GM12878 (cell line): ENCODE results near the gene DLG2.

Experiments
- CBFB ChIP-seq: IDR thresholded peaks from 2 replicates; pipeline ENCODE4 v1.6.1; 2016; ENCODE audit warnings: antibody characterized with exemption, low read depth
- CTCF ChIP-seq, 3 experiments: IDR thresholded peaks in 2 of 3; conservative IDR thresholded peaks in 1 of 3; 2 replicates each; pipeline ENCODE4 v1.5.1; 2011; ENCODE audit warnings: low read depth in 3 of 3, low read length in 3 of 3, mild to moderate bottlenecking in 3 of 3, control low read depth in 2 of 3, moderate library complexity in 2 of 3, inconsistent platforms in 1 of 3, mixed read lengths in 1 of 3; ENCODE audit not compliant: control insufficient read depth in 2 of 3, insufficient read depth in 1 of 3; ENCODE audit errors: extremely low read depth in 1 of 3
- ELK1 ChIP-seq: IDR thresholded peaks from 2 replicates; pipeline ENCODE4 v1.6.1; 2012; ENCODE audit warnings: low read depth, low read length, improper control_type of control experiment
- EP300 ChIP-seq, 2 experiments: fragments of 150-350 bp in 1 of 2; IDR thresholded peaks; 2 replicates each; pipeline ENCODE4 v1.6.1; 2011 to 2012; ENCODE audit warnings: low read depth in 2 of 2, low read length in 2 of 2, borderline replicate concordance in 1 of 2, improper control_type of control experiment in 1 of 2, inconsistent platforms in 1 of 2; ENCODE audit not compliant: control insufficient read depth in 1 of 2
- ESRRA ChIP-seq: IDR thresholded peaks from 2 replicates; pipeline ENCODE4 v1.6.1; 2012; ENCODE audit warnings: mild to moderate bottlenecking, low read length, improper control_type of control experiment
- FOXM1 ChIP-seq: IDR thresholded peaks from 2 replicates; pipeline ENCODE4 v1.6.1; 2012; ENCODE audit warnings: low read depth, mild to moderate bottlenecking, inconsistent platforms, low read length, moderate library complexity
- JUND ChIP-seq: IDR thresholded peaks from 2 replicates; pipeline ENCODE4 v1.6.1; 2012; ENCODE audit warnings: low read depth, mild to moderate bottlenecking, low read length, improper control_type of control experiment, moderate library complexity
- NFXL1 ChIP-seq: fragments of 450-650 bp; IDR thresholded peaks from 2 replicates; pipeline ENCODE4 v1.6.1; 2017; ENCODE audit warnings: antibody characterized with exemption, mild to moderate bottlenecking, borderline replicate concordance
- POU2F2 ChIP-seq: IDR thresholded peaks from 3 replicates; pipeline ENCODE4 v1.6.1; 2011; ENCODE audit warnings: low read depth, mild to moderate bottlenecking, low read length, borderline replicate concordance
- RCOR1 ChIP-seq: conservative IDR thresholded peaks from 2 replicates; pipeline ENCODE4 v1.6.1; 2012; ENCODE audit warnings: low read depth, low read length, improper control_type of control experiment
- SIN3A ChIP-seq: IDR thresholded peaks from 2 replicates; pipeline ENCODE4 v1.6.1; 2012; ENCODE audit warnings: low read depth, low read length, improper control_type of control experiment
- SPI1 ChIP-seq: IDR thresholded peaks from 2 replicates; pipeline ENCODE4 v1.6.1; 2011; ENCODE audit warnings: low read depth, mild to moderate bottlenecking, low read length, moderate library complexity, borderline replicate concordance; ENCODE audit not compliant: insufficient read depth
- USF1 ChIP-seq: IDR thresholded peaks from 2 replicates; pipeline ENCODE4 v1.6.1; 2011; ENCODE audit warnings: borderline replicate concordance, low read depth, mild to moderate bottlenecking, moderate library complexity, mixed read lengths, low read length; ENCODE audit not compliant: insufficient read depth; ENCODE audit errors: extremely low read length
- ZNF274 ChIP-seq: IDR thresholded peaks from one replicate; pipeline ENCODE4 v1.8.0; 2011; ENCODE audit not compliant: insufficient read length, insufficient read depth

GRCh38 chr11:83691451-83691950 is 1935.6 kb downstream of the DLG2 start:
- TF ChIP-seq CBFB (no peak), USF1 (no peak), FOXM1 (no peak), NFXL1 (no peak), SPI1 (no peak), JUND (no peak), CTCF (IDR thresholded peaks at IDR 0.05 in 2 of 3, conservative IDR thresholded peaks at IDR 0.05 in 1 of 3; ENCODE audit: control insufficient read depth in 2 of 3, extremely low read depth in 1 of 3, insufficient read depth in 1 of 3, low read depth in 3 of 3, low read length in 3 of 3) (no peak), POU2F2 (no peak), ESRRA (no peak), SIN3A (no peak), ELK1 (no peak), ZNF274 (no peak), RCOR1 (no peak), EP300 (IDR thresholded peaks at IDR 0.05; ENCODE audit: borderline replicate concordance in 1 of 2, control insufficient read depth in 1 of 2, low read depth in 2 of 2, low read length in 2 of 2) (no peak)
